Measurements from ENCODE around the gene RBFA.

The RBFA gene

GRCh38 chr18:80033181-80034067 is 810 bp upstream of the RBFA start:
- DNase-seq: peak; percentile 86

GRCh38 chr18:80034852-80035406 is 695 bp downstream of the RBFA start:
- no peak for DNase-seq

GRCh38 chr18:80035997-80036396 is 1.8 kb downstream of the RBFA start:
- no peak for DNase-seq

- no peak for DNase-seq
Measured at GRCh38 chr18:80037300-80037699, 3.1 kb downstream of the RBFA start.

GRCh38 chr18:80037869-80038630 is 3.8 kb downstream of the RBFA start:
- DNase-seq: no peak

GRCh38 chr18:80040515-80040914 is 6.3 kb downstream of the RBFA start:
- DNase-seq: no peak

GRCh38 chr18:80041424-80041823 is 7.2 kb downstream of the RBFA start:
- DNase-seq: no peak

GRCh38 chr18:80042785-80043184 is 8.6 kb downstream of the RBFA start:
- no peak for DNase-seq

GRCh38 chr18:80044072-80044471 is 9.8 kb downstream of the RBFA start:
- no peak for DNase-seq

GRCh38 chr18:80046011-80046410 is 11.8 kb downstream of the RBFA start:
- no peak for DNase-seq

GRCh38 chr18:80046431-80046830 is 12.2 kb downstream of the RBFA start:
- no peak for DNase-seq

GRCh38 chr18:80046961-80047541 is 12.8 kb downstream of the RBFA start:
- DNase-seq: no peak

GRCh38 chr18:80050797-80051196 is 16.6 kb downstream of the RBFA start:
- no peak for DNase-seq

- DNase-seq: no peak
Measured at GRCh38 chr18:80056095-80056494, 21.9 kb downstream of the RBFA start.

- no peak for DNase-seq
Measured at GRCh38 chr18:80059945-80060344, 25.7 kb downstream of the RBFA start.

- DNase-seq: no peak
Measured at GRCh38 chr18:80065705-80066104, 31.5 kb downstream of the RBFA start.

GRCh38 chr18:80067321-80067720 is 33.1 kb downstream of the RBFA start:
- DNase-seq: no peak

- DNase-seq: no peak
Measured at GRCh38 chr18:80067897-80068296, 33.7 kb downstream of the RBFA start.

- DNase-seq: no peak
Measured at GRCh38 chr18:80068571-80069272, 34.5 kb downstream of the RBFA start.

- DNase-seq: no peak
Measured at GRCh38 chr18:80070825-80071224, 36.6 kb downstream of the RBFA start.

GRCh38 chr18:80074183-80074582 is 39.9 kb downstream of the RBFA start:
- DNase-seq: no peak

GRCh38 chr18:80074697-80075096 is 40.5 kb downstream of the RBFA start:
- no peak for DNase-seq

GRCh38 chr18:80075940-80076339 is 41.7 kb downstream of the RBFA start:
- DNase-seq: no peak

Measured in KG1 (cell line).